HG03460 (cell line): Measurements from ENCODE around the gene WHAMM.
"Not testable (repeated sequence)": the region's sequence is repeated elsewhere in the genome, so short reads cannot be mapped to it uniquely, and the experiment has no call there.

ENCODE experiments used
- ATAC-seq: cut with Tn5 transposase; IDR thresholded peaks from one replicate; pipeline ENCODE4 v1.9.1; 2021; ENCODE audit not compliant: unreplicated experiment

Gene WHAMM

GRCh38 chr15:82803793-82804574, 5.4 kb upstream of the WHAMM start:
- ATAC-seq: no peak

GRCh38 chr15:82804575-82804949, 4.9 kb upstream of the WHAMM start:
- no peak for ATAC-seq

GRCh38 chr15:82805994-82806406, 3.4 kb upstream of the WHAMM start, which contains the start of gene FSD2:
Gene FSD2, minus strand, starts transcription at chr15:82806069. Its CDS starts 18,679 bp downstream, at chr15:82787390.
- peak; percentile 68 for ATAC-seq

- ATAC-seq: no peak
These were observed 1.4 kb upstream of the WHAMM start for GRCh38 chr15:82807920-82808633.

- ATAC-seq: no peak
These were observed 790 bp upstream of the WHAMM start for GRCh38 chr15:82808634-82809041.

- ATAC-seq: peak; percentile 15
These were observed 847 bp downstream of the WHAMM start for GRCh38 chr15:82810061-82810889.

- no peak for ATAC-seq
These were observed 1.5 kb downstream of the WHAMM start for GRCh38 chr15:82810890-82811426.

GRCh38 chr15:82812994-82813393, 3.6 kb downstream of the WHAMM start:
- ATAC-seq: no peak

GRCh38 chr15:82820128-82820527, 10.7 kb downstream of the WHAMM start:
- ATAC-seq: no peak

GRCh38 chr15:82821396-82821795, 12.0 kb downstream of the WHAMM start:
- ATAC-seq: not testable (repeated sequence)

GRCh38 chr15:82821851-82822250, 12.4 kb downstream of the WHAMM start:
- not testable (repeated sequence) for ATAC-seq

GRCh38 chr15:82823049-82823448, 13.6 kb downstream of the WHAMM start:
- no peak for ATAC-seq

GRCh38 chr15:82828075-82828474, 18.6 kb downstream of the WHAMM start:
- ATAC-seq: no peak

- ATAC-seq: no peak
These were observed 19.8 kb downstream of the WHAMM start for GRCh38 chr15:82829234-82829633.

- no peak for ATAC-seq
These were observed 21.2 kb downstream of the WHAMM start for GRCh38 chr15:82830427-82831173.

GRCh38 chr15:82831894-82832600, 22.6 kb downstream of the WHAMM start:
- no peak for ATAC-seq

- peak; percentile 85 for ATAC-seq
These were observed 23.4 kb downstream of the WHAMM start for GRCh38 chr15:82832601-82833361.

GRCh38 chr15:82833362-82833682, 23.9 kb downstream of the WHAMM start:
- no peak for ATAC-seq

GRCh38 chr15:82835391-82835917, 26.0 kb downstream of the WHAMM start:
- ATAC-seq: no peak
